Measurements from ENCODE around the gene RBM6. TPM values are rescaled to one million over a fixed set of nuclear protein-coding genes. Genes with fewer than 3 reads are reported as not detected.

Gene RBM6
- polyA plus RNA-seq, 1 experiment, result 33.4 TPM

DNA sequence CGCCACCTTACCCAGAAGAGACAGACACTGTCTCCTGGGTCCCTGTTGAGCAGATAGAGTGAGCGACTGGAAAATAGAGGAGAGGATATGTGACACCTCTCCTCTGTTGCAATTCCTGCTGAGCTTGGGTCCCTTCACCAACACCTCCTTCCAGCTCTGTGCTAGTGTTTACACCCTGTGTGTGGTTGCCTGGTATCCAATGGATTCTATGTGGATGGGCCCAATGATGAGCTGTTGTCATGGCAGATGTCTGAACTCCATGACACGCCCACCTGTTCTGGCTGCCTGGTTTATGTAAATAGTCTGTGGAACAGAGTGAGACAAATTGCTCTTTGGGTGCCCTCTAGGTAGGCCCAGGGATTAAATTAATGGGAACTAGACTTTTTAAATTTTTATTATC, 172.5 kb downstream of the RBM6 start:
- CTCF ChIA-PET, result interaction anchor here (0.9 to 2.2 kb wide), 4 partner anchors 9 to 76 kb away, joined by 3 to 12 read pairs (median 5); no protein-coding TSS in a partner anchor
- peaks cover 60% of the 10 kb centered on the region for H3K36me3 ChIP-seq (ENCODE audit: control insufficient read depth, insufficient read depth, low read length)
- TF ChIP-seq, protein P1, sequence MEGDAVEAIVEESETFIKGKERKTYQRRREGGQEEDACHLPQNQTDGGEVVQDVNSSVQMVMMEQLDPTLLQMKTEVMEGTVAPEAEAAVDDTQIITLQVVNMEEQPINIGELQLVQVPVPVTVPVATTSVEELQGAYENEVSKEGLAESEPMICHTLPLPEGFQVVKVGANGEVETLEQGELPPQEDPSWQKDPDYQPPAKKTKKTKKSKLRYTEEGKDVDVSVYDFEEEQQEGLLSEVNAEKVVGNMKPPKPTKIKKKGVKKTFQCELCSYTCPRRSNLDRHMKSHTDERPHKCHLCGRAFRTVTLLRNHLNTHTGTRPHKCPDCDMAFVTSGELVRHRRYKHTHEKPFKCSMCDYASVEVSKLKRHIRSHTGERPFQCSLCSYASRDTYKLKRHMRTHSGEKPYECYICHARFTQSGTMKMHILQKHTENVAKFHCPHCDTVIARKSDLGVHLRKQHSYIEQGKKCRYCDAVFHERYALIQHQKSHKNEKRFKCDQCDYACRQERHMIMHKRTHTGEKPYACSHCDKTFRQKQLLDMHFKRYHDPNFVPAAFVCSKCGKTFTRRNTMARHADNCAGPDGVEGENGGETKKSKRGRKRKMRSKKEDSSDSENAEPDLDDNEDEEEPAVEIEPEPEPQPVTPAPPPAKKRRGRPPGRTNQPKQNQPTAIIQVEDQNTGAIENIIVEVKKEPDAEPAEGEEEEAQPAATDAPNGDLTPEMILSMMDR (IDR thresholded peaks at IDR 0.05; ENCODE audit: insufficient read depth, low read depth, low read length), result no peak
- POLR2A ChIA-PET, result no interaction called here
- DNase-seq (ENCODE audit: low read depth), result no peak
- H3K27me3 ChIP-seq (ENCODE audit: control insufficient read depth, insufficient read depth, low read length), result no peaks in the 10 kb centered on the region
- H3K4me3 ChIP-seq (ENCODE audit: low read depth, low read length), result no peak overlapping the region

DNA sequence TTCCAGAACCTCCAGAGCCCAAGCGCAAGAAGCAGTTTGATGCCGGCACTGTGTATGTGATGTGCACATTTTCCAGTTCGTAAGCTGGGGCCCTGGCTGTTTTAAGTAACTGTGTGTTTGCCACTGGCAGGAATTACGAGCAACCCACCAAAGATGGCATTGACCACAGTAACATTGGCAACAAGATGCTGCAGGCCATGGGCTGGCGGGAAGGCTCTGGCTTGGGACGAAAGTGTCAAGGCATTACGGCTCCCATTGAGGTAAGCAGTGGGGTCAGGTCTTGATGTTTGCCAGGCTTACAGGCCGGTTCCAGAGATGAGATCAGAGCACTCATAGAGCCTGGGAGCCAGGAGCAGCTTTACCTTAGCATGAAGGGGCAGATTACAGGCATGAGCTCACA, 177.2 kb downstream of the RBM6 start:
- ChIA-PET CTCF (interaction anchor here (0.9 to 2.9 kb wide), 3 partner anchors 11 to 78 kb away, joined by 3 to 17 read pairs (median 4); no protein-coding TSS in a partner anchor), POLR2A (interaction anchor here (1.0 kb wide), 1 partner anchor 9 kb away, joined by 3 read pairs; no protein-coding TSS in a partner anchor)
- H3K36me3 ChIP-seq (ENCODE audit: control insufficient read depth, insufficient read depth, low read length), result peaks cover 55% of the 10 kb centered on the region
- no peak overlapping the region for H3K4me3 ChIP-seq (ENCODE audit: low read depth, low read length)
- no peak for DNase-seq (ENCODE audit: low read depth)
- H3K27me3 ChIP-seq (ENCODE audit: control insufficient read depth, insufficient read depth, low read length), result no peaks in the 10 kb centered on the region
- TF ChIP-seq, protein P1 (IDR thresholded peaks at IDR 0.05; ENCODE audit: insufficient read depth, low read depth, low read length), result no peak

DNA sequence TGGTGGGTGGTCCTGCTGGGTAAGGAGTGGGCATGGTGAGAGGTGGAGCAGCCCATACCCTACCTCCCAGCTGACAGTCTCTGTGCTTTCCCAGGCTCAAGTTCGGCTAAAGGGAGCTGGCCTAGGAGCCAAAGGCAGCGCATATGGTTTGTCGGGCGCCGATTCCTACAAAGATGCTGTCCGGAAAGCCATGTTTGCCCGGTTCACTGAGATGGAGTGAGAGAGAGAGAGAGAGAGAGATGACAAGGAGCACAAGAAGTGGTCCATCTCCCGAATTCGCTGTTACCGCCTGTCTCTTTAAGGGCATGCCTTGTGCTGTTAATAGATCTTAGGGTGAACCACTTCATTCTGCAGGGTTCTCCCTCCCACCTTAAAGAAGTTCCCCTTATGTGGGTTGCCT, 178.3 kb downstream of the RBM6 start:
- ChIA-PET CTCF (interaction anchor here (0.6 to 2.9 kb wide), 3 partner anchors 12 to 71 kb away, joined by 4 to 17 read pairs (median 4); no protein-coding TSS in a partner anchor), POLR2A (no interaction called here)
- H3K36me3 ChIP-seq (ENCODE audit: control insufficient read depth, insufficient read depth, low read length), result peaks cover 48% of the 10 kb centered on the region
- TF ChIP-seq, protein P1 (IDR thresholded peaks at IDR 0.05; ENCODE audit: insufficient read depth, low read depth, low read length), result no peak
- no peak for DNase-seq (ENCODE audit: low read depth)
- no peak overlapping the region for H3K4me3 ChIP-seq (ENCODE audit: low read depth, low read length)
- H3K27me3 ChIP-seq (ENCODE audit: control insufficient read depth, insufficient read depth, low read length), result no peaks in the 10 kb centered on the region

DNA sequence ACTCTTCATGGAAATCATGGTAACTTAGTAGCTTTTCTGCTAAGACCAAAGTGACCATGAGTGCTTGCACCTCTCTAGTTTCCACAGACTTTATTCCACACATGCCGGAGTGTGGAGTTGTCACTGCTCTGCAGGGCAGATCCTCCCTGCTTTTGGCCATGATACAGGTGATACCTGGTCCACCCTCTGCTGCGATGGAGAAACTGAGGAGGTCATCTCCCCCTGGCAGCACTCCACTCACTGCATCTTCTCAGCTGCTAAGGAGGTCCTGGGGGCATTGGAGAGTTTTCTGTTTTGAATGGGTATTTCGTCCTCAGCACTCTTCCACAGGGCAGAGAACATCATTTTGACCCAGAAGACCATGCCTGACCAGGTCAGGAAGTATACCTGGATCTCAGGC, 179.8 kb downstream of the RBM6 start:
- TF ChIP-seq, protein P1 (IDR thresholded peaks at IDR 0.05; ENCODE audit: insufficient read depth, low read depth, low read length), result no peak
- no peaks in the 10 kb centered on the region for H3K27me3 ChIP-seq (ENCODE audit: control insufficient read depth, insufficient read depth, low read length)
- no peak overlapping the region for H3K4me3 ChIP-seq (ENCODE audit: low read depth, low read length)
- ChIA-PET POLR2A (no interaction called here), CTCF (interaction anchor here (1.1 to 8.6 kb wide), 13 partner anchors 8 to 110 kb away, joined by 3 to 313 read pairs (median 8); partner anchors contain the start of gene GNAT1)
- DNase-seq (ENCODE audit: low read depth), result no peak
- peaks cover 38% of the 10 kb centered on the region for H3K36me3 ChIP-seq (ENCODE audit: control insufficient read depth, insufficient read depth, low read length)

DNA sequence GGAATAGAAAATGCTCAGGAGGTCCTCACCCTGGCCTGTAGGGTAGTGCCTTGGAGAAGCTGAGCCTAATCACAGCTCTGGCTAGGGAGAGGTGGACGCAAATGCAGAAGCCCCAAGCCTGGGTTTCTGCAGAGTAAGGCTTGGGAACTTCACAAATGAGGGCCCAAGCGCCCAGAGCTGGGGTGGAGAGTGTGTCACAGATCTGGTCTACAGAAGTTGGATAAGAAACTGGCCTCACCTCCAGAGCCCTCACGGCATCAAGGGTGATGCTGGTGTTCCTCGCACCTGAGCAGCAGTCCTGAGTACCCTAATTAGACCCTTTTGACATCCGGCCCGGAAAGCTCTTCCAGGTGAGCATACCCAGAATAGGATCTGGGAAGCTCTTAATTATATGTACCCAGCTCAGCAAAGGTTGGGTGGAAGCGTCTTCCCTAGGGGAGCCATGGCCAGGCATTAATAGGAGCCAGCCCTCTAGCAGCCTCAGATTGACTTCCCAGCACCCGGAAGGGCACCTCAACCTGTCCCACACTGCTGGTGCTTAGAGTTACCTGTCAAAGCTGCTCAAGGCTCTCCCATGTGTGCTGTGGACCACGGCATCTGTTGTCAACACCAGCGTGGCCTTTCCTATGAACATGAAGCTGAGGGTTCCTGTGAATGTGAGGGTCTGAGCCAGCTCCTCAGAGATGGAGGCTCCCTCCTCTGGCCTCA, 180.6 kb downstream of the RBM6 start:
- Histone ChIP-seq H3K27me3 (ENCODE audit: control insufficient read depth, insufficient read depth, low read length) (no peaks in the 10 kb centered on the region), H3K4me3 (ENCODE audit: low read depth, low read length) (no peak overlapping the region), H3K36me3 (ENCODE audit: control insufficient read depth, insufficient read depth, low read length) (peaks cover 31% of the 10 kb centered on the region)
- TF ChIP-seq, protein P1 (IDR thresholded peaks at IDR 0.05; ENCODE audit: insufficient read depth, low read depth, low read length), result no peak
- ChIA-PET CTCF (interaction anchor here (0.5 to 8.6 kb wide), 31 partner anchors 9 to 581 kb away, joined by 3 to 313 read pairs (median 4); partner anchors contain the start of gene GNAT1), POLR2A (interaction anchor here (0.5 kb wide), 1 partner anchor 106 kb away, joined by 5 read pairs; no protein-coding TSS in a partner anchor)
- DNase-seq (ENCODE audit: low read depth), result no peak

Measured in BJ (cell line).